ENCODE measurements around the gene PPM1H. TPM values are rescaled to one million over a fixed set of nuclear protein-coding genes. Genes with fewer than 3 reads are reported as not detected.

PPM1H gene
- total and polyA plus RNA-seq, 10 of the 15 experiments (the other 5 are each of a cell fraction or from before 2014, with no cell fraction given), result 0.11 to 0.83 (median 0.49) TPM

- H3K4me1 ChIP-seq (ENCODE audit: control insufficient read depth, insufficient read depth, low read length), result no peaks in the 10 kb centered on the region
- POLR2A ChIA-PET, result no interaction called here
- 7% methylated on average over 1 of the region's 1 CpG for WGBS (ENCODE audit: insufficient coverage, insufficient replicate concordance, low lambda C conversion rate, missing lambda C conversion rate)
- FAIRE-seq (no peak), DNase-seq (ENCODE audit: low read depth, low spot score) (no peak), ATAC-seq (no peak)
- H2AFZ ChIP-seq (ENCODE audit: control insufficient read depth, low read depth, low read length), result no peak overlapping the region
- SMC1A ChIA-PET (ENCODE audit: uncharacterized antibody, unreplicated experiment), result no interaction called here
- H4K20me1 ChIP-seq (ENCODE audit: control insufficient read depth, insufficient read depth), result no peaks in the 10 kb centered on the region
- no peak overlapping the region for H3K4me3 ChIP-seq
- no peaks in the 10 kb centered on the region for H3K9me3 ChIP-seq (replicated peaks; ENCODE audit: control insufficient read depth, insufficient read depth, low read length)
- no peak for TF ChIP-seq CTCF (IDR thresholded peaks at IDR 0.05 in 2 of 3, conservative IDR thresholded peaks at IDR 0.05 in 1 of 3; ENCODE audit: control insufficient read depth in 2 of 3, extremely low read depth in 1 of 3, insufficient read depth in 1 of 3, low read depth in 3 of 3, low read length in 3 of 3)
- TF ChIP-seq, protein P1, sequence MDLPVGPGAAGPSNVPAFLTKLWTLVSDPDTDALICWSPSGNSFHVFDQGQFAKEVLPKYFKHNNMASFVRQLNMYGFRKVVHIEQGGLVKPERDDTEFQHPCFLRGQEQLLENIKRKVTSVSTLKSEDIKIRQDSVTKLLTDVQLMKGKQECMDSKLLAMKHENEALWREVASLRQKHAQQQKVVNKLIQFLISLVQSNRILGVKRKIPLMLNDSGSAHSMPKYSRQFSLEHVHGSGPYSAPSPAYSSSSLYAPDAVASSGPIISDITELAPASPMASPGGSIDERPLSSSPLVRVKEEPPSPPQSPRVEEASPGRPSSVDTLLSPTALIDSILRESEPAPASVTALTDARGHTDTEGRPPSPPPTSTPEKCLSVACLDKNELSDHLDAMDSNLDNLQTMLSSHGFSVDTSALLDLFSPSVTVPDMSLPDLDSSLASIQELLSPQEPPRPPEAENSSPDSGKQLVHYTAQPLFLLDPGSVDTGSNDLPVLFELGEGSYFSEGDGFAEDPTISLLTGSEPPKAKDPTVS (IDR thresholded peaks at IDR 0.05; ENCODE audit: low read depth, low read length), result no peak
- no peak for TF ChIP-seq NFIC (IDR thresholded peaks at IDR 0.05; ENCODE audit: low read depth, low read length)
- TF ChIP-seq ZNF384 (IDR thresholded peaks at IDR 0.05; ENCODE audit: borderline replicate concordance, low read depth, low read length), result no peak
- TF ChIP-seq, protein P2, sequence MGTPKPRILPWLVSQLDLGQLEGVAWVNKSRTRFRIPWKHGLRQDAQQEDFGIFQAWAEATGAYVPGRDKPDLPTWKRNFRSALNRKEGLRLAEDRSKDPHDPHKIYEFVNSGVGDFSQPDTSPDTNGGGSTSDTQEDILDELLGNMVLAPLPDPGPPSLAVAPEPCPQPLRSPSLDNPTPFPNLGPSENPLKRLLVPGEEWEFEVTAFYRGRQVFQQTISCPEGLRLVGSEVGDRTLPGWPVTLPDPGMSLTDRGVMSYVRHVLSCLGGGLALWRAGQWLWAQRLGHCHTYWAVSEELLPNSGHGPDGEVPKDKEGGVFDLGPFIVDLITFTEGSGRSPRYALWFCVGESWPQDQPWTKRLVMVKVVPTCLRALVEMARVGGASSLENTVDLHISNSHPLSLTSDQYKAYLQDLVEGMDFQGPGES (IDR thresholded peaks at IDR 0.05), result no peak
- TF ChIP-seq, protein P3, sequence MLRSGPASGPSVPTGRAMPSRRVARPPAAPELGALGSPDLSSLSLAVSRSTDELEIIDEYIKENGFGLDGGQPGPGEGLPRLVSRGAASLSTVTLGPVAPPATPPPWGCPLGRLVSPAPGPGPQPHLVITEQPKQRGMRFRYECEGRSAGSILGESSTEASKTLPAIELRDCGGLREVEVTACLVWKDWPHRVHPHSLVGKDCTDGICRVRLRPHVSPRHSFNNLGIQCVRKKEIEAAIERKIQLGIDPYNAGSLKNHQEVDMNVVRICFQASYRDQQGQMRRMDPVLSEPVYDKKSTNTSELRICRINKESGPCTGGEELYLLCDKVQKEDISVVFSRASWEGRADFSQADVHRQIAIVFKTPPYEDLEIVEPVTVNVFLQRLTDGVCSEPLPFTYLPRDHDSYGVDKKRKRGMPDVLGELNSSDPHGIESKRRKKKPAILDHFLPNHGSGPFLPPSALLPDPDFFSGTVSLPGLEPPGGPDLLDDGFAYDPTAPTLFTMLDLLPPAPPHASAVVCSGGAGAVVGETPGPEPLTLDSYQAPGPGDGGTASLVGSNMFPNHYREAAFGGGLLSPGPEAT (IDR thresholded peaks at IDR 0.05; ENCODE audit: low read depth), result no peak
- TF ChIP-seq BHLHE40 (IDR thresholded peaks at IDR 0.05; ENCODE audit: borderline replicate concordance in 1 of 2, low read depth in 2 of 2, low read length in 1 of 2), result no peak
- TF ChIP-seq ZSCAN29 (IDR thresholded peaks at IDR 0.05), result no peak
- TF ChIP-seq BRCA1 (IDR thresholded peaks at IDR 0.05; ENCODE audit: low read depth, low read length), result no peak
- TF ChIP-seq WRNIP1 (IDR thresholded peaks at IDR 0.05; ENCODE audit: borderline replicate concordance, low read depth, low read length), result no peak
- no peak for TF ChIP-seq IKZF1 (conservative IDR thresholded peaks at IDR 0.05)
- TF ChIP-seq POLR2AphosphoS5 (IDR thresholded peaks at IDR 0.05; ENCODE audit: low read length), result no peak
- no peak for TF ChIP-seq ZNF24 (IDR thresholded peaks at IDR 0.05)
- no peak for TF ChIP-seq MTA3 (IDR thresholded peaks at IDR 0.05; ENCODE audit: borderline replicate concordance, low read length)
- no peaks in the 10 kb centered on the region for H3K79me2 ChIP-seq (ENCODE audit: control insufficient read depth, insufficient read depth, low read length)
- H3K4me2 ChIP-seq (ENCODE audit: control insufficient read depth, insufficient read depth), result no peak overlapping the region
- intact Hi-C loops (cut with micrococcal nuclease; ENCODE audit: unreplicated experiment), result no loop called here
- no peak overlapping the region for H3K9ac ChIP-seq (ENCODE audit: control insufficient read depth, insufficient read depth, low read length)
- CTCF ChIA-PET, result no interaction called here
- no peaks in the 10 kb centered on the region for H3K36me3 ChIP-seq (ENCODE audit: control insufficient read depth in 2 of 2, insufficient read depth in 2 of 2, low read length in 1 of 2)
- BruUV-seq (replicated peaks), result no TSS peak
- no peaks in the 10 kb centered on the region for H3K27me3 ChIP-seq (replicated peaks in 1 of 2; ENCODE audit: control insufficient read depth in 2 of 2, insufficient read depth in 2 of 2, low read length in 1 of 2)
- RAD21 ChIA-PET (ENCODE audit: unreplicated experiment), result no interaction called here
- no peak overlapping the region for H3K27ac ChIP-seq (ENCODE audit: control insufficient read depth, insufficient read depth)
- in situ Hi-C loops (cut with MboI), result no loop called here
These were observed 15.4 kb upstream of the PPM1H start for GRCh38 chr12:62950317-62950716.

All from GM12878 (cell line).